Measurements from ENCODE around the gene DHX32.

DNA sequence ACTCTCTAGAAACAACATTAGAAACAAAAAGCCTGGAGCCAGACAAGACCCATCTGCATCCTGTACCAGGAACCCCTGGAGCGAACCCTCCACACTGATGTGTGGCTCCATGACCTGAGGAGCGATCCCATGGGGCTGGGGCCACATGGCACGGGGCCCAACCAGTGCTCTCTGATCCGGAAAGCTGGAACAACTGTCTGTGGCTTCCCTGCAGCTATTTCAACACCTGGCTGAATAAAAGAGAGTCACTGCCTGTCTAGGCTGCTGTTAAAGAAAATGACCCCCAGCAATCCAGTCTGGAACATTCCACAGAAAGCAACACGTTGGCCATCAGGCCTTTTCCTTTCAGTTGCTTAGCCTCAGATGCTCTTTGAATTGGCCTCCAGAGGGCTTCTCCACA is 79.0 kb downstream of the DHX32 start:
- no peak for TF ChIP-seq TAF1 (IDR thresholded peaks at IDR 0.05; ENCODE audit: borderline replicate concordance, insufficient read depth, low read length)
- no peak for TF ChIP-seq POLR2AphosphoS5 (IDR thresholded peaks at IDR 0.05; ENCODE audit: low read depth, low read length)
- TF ChIP-seq REST (IDR thresholded peaks at IDR 0.05; ENCODE audit: insufficient read depth in 1 of 2, low read depth in 2 of 2, low read length in 2 of 2), result no peak
- TF ChIP-seq SIN3A (IDR thresholded peaks at IDR 0.05; ENCODE audit: borderline replicate concordance, insufficient read depth, low read length), result no peak
- TF ChIP-seq FOXP2 (optimal IDR thresholded peaks at IDR 0.05; ENCODE audit: borderline replicate concordance, extremely low read depth, extremely low read length, insufficient read depth), result no peak

Data from PFSK-1 (cell line).